GM19397 (cell line): ENCODE measurements around the gene GKN2.

ENCODE experiments used
- ATAC-seq: cut with Tn5 transposase; IDR thresholded peaks from one replicate; pipeline ENCODE4 v1.9.1; 2021; ENCODE audit warnings: mild to moderate bottlenecking, moderate library complexity; ENCODE audit not compliant: unreplicated experiment

Gene GKN2

GRCh38 chr2:68921646-68922045 lies 31.0 kb downstream of the GKN2 start:
- no peak for ATAC-seq

GRCh38 chr2:68920481-68921170 lies 32.1 kb downstream of the GKN2 start:
- ATAC-seq = no peak

GRCh38 chr2:68918497-68918896 lies 34.2 kb downstream of the GKN2 start:
- ATAC-seq = no peak

- ATAC-seq = no peak
These were observed 35.5 kb downstream of the GKN2 start for GRCh38 chr2:68917034-68917718.

GRCh38 chr2:68916226-68916625 lies 36.5 kb downstream of the GKN2 start:
- ATAC-seq = no peak

- ATAC-seq = no peak
These were observed 37.3 kb downstream of the GKN2 start for GRCh38 chr2:68915393-68915792.

GRCh38 chr2:68913359-68913758 lies 39.3 kb downstream of the GKN2 start:
- no peak for ATAC-seq

GRCh38 chr2:68912732-68913131 lies 40.0 kb downstream of the GKN2 start:
- no peak for ATAC-seq

- ATAC-seq = no peak
These were observed 40.6 kb downstream of the GKN2 start for GRCh38 chr2:68912111-68912510.

- no peak for ATAC-seq
These were observed 41.0 kb downstream of the GKN2 start for GRCh38 chr2:68911709-68912108.

- no peak for ATAC-seq
These were observed 41.4 kb downstream of the GKN2 start for GRCh38 chr2:68911246-68911645.

- ATAC-seq = no peak
These were observed 42.7 kb downstream of the GKN2 start for GRCh38 chr2:68909793-68910674.

- ATAC-seq = peak; percentile 97
These were observed 44.2 kb downstream of the GKN2 start for GRCh38 chr2:68908392-68908970.

GRCh38 chr2:68907920-68908253 lies 44.8 kb downstream of the GKN2 start:
- no peak for ATAC-seq

GRCh38 chr2:68907232-68907919 lies 45.3 kb downstream of the GKN2 start:
- no peak for ATAC-seq

GRCh38 chr2:68906716-68907115 lies 46.0 kb downstream of the GKN2 start:
- no peak for ATAC-seq

GRCh38 chr2:68905116-68905515 lies 47.6 kb downstream of the GKN2 start:
- ATAC-seq = no peak

GRCh38 chr2:68901561-68901960 lies 51.1 kb downstream of the GKN2 start:
- ATAC-seq = no peak

- ATAC-seq = no peak
These were observed 51.5 kb downstream of the GKN2 start for GRCh38 chr2:68901199-68901514.

GRCh38 chr2:68900496-68901198 lies 52.0 kb downstream of the GKN2 start:
- no peak for ATAC-seq
